Central memory CD8-positive, alpha-beta T cell (primary cell): ENCODE measurements around the gene GRK4.
A peak's percentile ranks its signal among the peaks of the same experiment; 100 is the strongest.

ENCODE experiments used
- ATAC-seq: fragments of 150-1000 bp; cut with Tn5 transposase; replicated peaks from 2 replicates; pipeline ENCODE4 v1.10.0; 2022; ENCODE audit warnings: mild to moderate bottlenecking, moderate FRiP score, moderate number of reproducible peaks; ENCODE audit not compliant: poor library complexity, severe bottlenecking; ENCODE audit errors: extremely low read depth
- DNase-seq, 2 donors: peaks; one replicate each; pipeline ENCODE4 v3.0.0; 2021; ENCODE audit warnings: low spot score in 2 of 2
- H3K27ac Mint-ChIP-seq: one replicate; pipeline ENCODE4 v1.8.0; 2022; ENCODE audit warnings: low read depth, mild to moderate bottlenecking, moderate library complexity, mixed read lengths
- H3K27me3 Mint-ChIP-seq: one replicate; pipeline ENCODE4 v1.8.0; 2022; ENCODE audit warnings: mixed read lengths
- H3K36me3 Mint-ChIP-seq: one replicate; pipeline ENCODE4 v1.8.0; 2022; ENCODE audit warnings: mild to moderate bottlenecking, moderate library complexity, mixed read lengths; ENCODE audit not compliant: insufficient read depth
- H3K4me1 Mint-ChIP-seq: one replicate; pipeline ENCODE4 v1.8.0; 2022; ENCODE audit warnings: mixed read lengths
- H3K4me3 Mint-ChIP-seq: one replicate; pipeline ENCODE4 v1.8.0; 2022; ENCODE audit warnings: mild to moderate bottlenecking, moderate library complexity, mixed read lengths
- H3K9me3 Mint-ChIP-seq: one replicate; pipeline ENCODE4 v1.8.0; 2022; ENCODE audit warnings: mixed read lengths

Gene GRK4

GRCh38 chr4:3074078-3074845 is 110.9 kb downstream of the GRK4 start, which contains the start of the genes HTT and HTT-AS:
TSS of gene HTT (plus strand) at chr4:3074681. CDS start at chr4:3074826, 145 bp downstream.
TSS of gene HTT-AS (minus strand) at chr4:3074538.
- ATAC-seq = peak; percentile 89
- H3K4me3 Mint-ChIP-seq = peak within 1 kb of the TSS; percentile 90
- H3K27ac Mint-ChIP-seq = peak within 1 kb of the TSS; percentile 84
- no peaks in the 10 kb centered on the region for H3K27me3 Mint-ChIP-seq
- DNase-seq = peak; percentile 90 to 93
- H3K4me1 Mint-ChIP-seq = peaks cover 24% of the 10 kb centered on the region
- no peaks in the 10 kb centered on the region for H3K9me3 Mint-ChIP-seq
- H3K36me3 Mint-ChIP-seq = peaks cover 10% of the 10 kb centered on the region

GRCh38 chr4:3074846-3075651 is 111.7 kb downstream of the GRK4 start:
- Mint-ChIP-seq H3K27ac (peak overlapping the region; percentile 84), H3K27me3 (no peaks in the 10 kb centered on the region), H3K36me3 (peaks cover 10% of the 10 kb centered on the region), H3K9me3 (no peaks in the 10 kb centered on the region), H3K4me1 (peaks cover 28% of the 10 kb centered on the region), H3K4me3 (peak overlapping the region; percentile 90)
- DNase-seq = peak in 1 of 2 donors; percentile 21
- ATAC-seq = peak; percentile 24

- Mint-ChIP-seq H3K4me3 (peak overlapping the region; percentile 90), H3K27ac (peak overlapping the region; percentile 84), H3K27me3 (no peaks in the 10 kb centered on the region), H3K4me1 (peaks cover 28% of the 10 kb centered on the region), H3K9me3 (no peaks in the 10 kb centered on the region), H3K36me3 (peaks cover 10% of the 10 kb centered on the region)
- no peak for DNase-seq
- no peak for ATAC-seq
Measured at GRCh38 chr4:3075652-3075981, 112.2 kb downstream of the GRK4 start.

GRCh38 chr4:3077796-3078195 is 114.4 kb downstream of the GRK4 start:
- peaks cover 8% of the 10 kb centered on the region for H3K36me3 Mint-ChIP-seq
- no peak for ATAC-seq
- no peak for DNase-seq
- H3K9me3 Mint-ChIP-seq = no peaks in the 10 kb centered on the region
- no peak overlapping the region for H3K4me3 Mint-ChIP-seq
- no peak overlapping the region for H3K27ac Mint-ChIP-seq
- H3K4me1 Mint-ChIP-seq = peaks cover 32% of the 10 kb centered on the region
- no peaks in the 10 kb centered on the region for H3K27me3 Mint-ChIP-seq

GRCh38 chr4:3079694-3080123 is 116.3 kb downstream of the GRK4 start:
- Mint-ChIP-seq H3K9me3 (no peaks in the 10 kb centered on the region), H3K4me3 (no peak overlapping the region), H3K27ac (no peak overlapping the region), H3K36me3 (peaks cover 5% of the 10 kb centered on the region), H3K4me1 (peaks cover 41% of the 10 kb centered on the region), H3K27me3 (no peaks in the 10 kb centered on the region)
- ATAC-seq (no peak), DNase-seq (no peak)

- Mint-ChIP-seq H3K27me3 (no peaks in the 10 kb centered on the region), H3K27ac (no peak overlapping the region), H3K4me3 (no peak overlapping the region), H3K36me3 (peaks cover 16% of the 10 kb centered on the region), H3K9me3 (no peaks in the 10 kb centered on the region), H3K4me1 (peaks cover 37% of the 10 kb centered on the region)
- ATAC-seq (no peak), DNase-seq (no peak)
Measured at GRCh38 chr4:3082925-3083515, 119.6 kb downstream of the GRK4 start.

- Mint-ChIP-seq H3K4me1 (peaks cover 36% of the 10 kb centered on the region), H3K27ac (no peak overlapping the region), H3K27me3 (no peaks in the 10 kb centered on the region), H3K9me3 (no peaks in the 10 kb centered on the region), H3K4me3 (no peak overlapping the region), H3K36me3 (peaks cover 21% of the 10 kb centered on the region)
- DNase-seq (no peak), ATAC-seq (no peak)
Measured at GRCh38 chr4:3083732-3084131, 120.4 kb downstream of the GRK4 start.

GRCh38 chr4:3085948-3086670 is 122.7 kb downstream of the GRK4 start:
- Mint-ChIP-seq H3K9me3 (no peaks in the 10 kb centered on the region), H3K27ac (no peak overlapping the region), H3K36me3 (peaks cover 33% of the 10 kb centered on the region), H3K4me3 (no peak overlapping the region), H3K4me1 (peaks cover 28% of the 10 kb centered on the region), H3K27me3 (no peaks in the 10 kb centered on the region)
- DNase-seq = no peak
- ATAC-seq = no peak

GRCh38 chr4:3087115-3087797 is 123.9 kb downstream of the GRK4 start:
- Mint-ChIP-seq H3K27ac (no peak overlapping the region), H3K36me3 (peaks cover 33% of the 10 kb centered on the region), H3K4me3 (no peak overlapping the region), H3K4me1 (peaks cover 28% of the 10 kb centered on the region), H3K27me3 (no peaks in the 10 kb centered on the region), H3K9me3 (no peaks in the 10 kb centered on the region)
- ATAC-seq (no peak), DNase-seq (no peak)
